Gastrocnemius medialis (tissue), 4 donors: ENCODE measurements around the gene MMP28.

Experiments used
- CTCF ChIP-seq, 5 experiments: fragments of 450-650 bp in 3 of 5; fragments of 200-600 bp in 2 of 5; sonication (generic) in 2 of 5; IDR thresholded peaks in 4 of 5; conservative IDR thresholded peaks in 1 of 5; 1 replicate in 4 of 5; 2 replicates in 1 of 5; pipeline ENCODE4 v1.5.1; 2016 to 2019; ENCODE audit warnings: antibody characterized with exemption in 5 of 5, mild to moderate bottlenecking in 3 of 5, moderate library complexity in 3 of 5
- POLR2A ChIP-seq, 2 donors: fragments of 450-650 bp; IDR thresholded peaks; one replicate each; pipeline ENCODE4 v1.6.1; 2017; ENCODE audit warnings: antibody characterized with exemption in 2 of 2, mild to moderate bottlenecking in 2 of 2, moderate library complexity in 2 of 2

DNA sequence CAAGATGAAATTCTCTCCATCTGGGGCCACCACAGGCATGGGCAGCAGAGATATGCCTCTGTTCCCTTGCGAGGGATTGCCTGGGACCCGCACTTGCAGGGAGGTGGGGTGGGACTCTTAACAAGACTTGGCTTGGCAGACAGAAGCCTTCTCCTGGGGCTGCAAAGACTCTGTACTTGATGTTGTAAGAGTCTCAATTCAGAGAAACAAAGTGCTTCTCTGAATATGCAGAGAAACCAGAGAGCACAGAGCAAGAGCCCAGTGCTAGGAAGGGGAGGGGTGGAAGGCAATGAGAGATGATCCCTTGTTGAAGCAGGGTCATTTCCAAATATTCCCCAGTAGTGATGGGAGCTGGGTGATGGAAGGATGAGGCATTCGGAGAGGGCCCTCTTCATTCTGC, 2.2 kb downstream of the MMP28 start:
- TF ChIP-seq POLR2A (IDR thresholded peaks at IDR 0.05) (no peak), CTCF (IDR thresholded peaks at IDR 0.05 in 4 of 5, conservative IDR thresholded peaks at IDR 0.05 in 1 of 5) (no peak)
